Measurements from ENCODE around the gene NBEA. TPM values are rescaled to one million over a fixed set of nuclear protein-coding genes. Genes with fewer than 3 reads are reported as not detected.

The NBEA gene
- total RNA-seq, 1 donor from 2014 or later, result 6.1 TPM

DNA sequence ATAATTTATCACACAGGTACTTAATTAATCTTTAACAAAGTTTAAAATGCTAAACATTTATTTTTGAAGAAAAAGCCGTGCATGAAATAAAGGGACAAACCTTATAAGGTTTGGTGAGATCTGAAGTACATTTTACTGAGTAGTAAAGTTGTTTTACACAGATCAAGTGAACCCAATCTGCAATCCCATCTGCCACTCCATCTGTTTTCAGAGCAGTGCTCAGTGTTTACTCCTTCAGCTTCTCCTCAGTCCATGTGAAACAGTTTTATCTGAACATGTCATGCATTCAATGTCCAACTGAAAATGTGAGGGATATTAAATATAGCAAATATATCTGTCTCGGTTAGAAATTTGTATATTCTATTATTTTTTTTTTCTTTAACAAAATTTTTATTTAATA, 367.6 kb downstream of the NBEA start:
- no peak overlapping the region for H3K4me3 ChIP-seq (ENCODE audit: low read depth, low read length)
- no peaks in the 10 kb centered on the region for H3K36me3 ChIP-seq (ENCODE audit: control insufficient read depth, insufficient read depth, low read length)
- TF ChIP-seq, protein P1, sequence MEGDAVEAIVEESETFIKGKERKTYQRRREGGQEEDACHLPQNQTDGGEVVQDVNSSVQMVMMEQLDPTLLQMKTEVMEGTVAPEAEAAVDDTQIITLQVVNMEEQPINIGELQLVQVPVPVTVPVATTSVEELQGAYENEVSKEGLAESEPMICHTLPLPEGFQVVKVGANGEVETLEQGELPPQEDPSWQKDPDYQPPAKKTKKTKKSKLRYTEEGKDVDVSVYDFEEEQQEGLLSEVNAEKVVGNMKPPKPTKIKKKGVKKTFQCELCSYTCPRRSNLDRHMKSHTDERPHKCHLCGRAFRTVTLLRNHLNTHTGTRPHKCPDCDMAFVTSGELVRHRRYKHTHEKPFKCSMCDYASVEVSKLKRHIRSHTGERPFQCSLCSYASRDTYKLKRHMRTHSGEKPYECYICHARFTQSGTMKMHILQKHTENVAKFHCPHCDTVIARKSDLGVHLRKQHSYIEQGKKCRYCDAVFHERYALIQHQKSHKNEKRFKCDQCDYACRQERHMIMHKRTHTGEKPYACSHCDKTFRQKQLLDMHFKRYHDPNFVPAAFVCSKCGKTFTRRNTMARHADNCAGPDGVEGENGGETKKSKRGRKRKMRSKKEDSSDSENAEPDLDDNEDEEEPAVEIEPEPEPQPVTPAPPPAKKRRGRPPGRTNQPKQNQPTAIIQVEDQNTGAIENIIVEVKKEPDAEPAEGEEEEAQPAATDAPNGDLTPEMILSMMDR (IDR thresholded peaks at IDR 0.05; ENCODE audit: insufficient read depth, low read length, poor library complexity, severe bottlenecking), result no peak
- no peak for DNase-seq (ENCODE audit: low read depth)
- H3K27me3 ChIP-seq (ENCODE audit: control insufficient read depth, insufficient read depth, low read length), result no peaks in the 10 kb centered on the region

DNA sequence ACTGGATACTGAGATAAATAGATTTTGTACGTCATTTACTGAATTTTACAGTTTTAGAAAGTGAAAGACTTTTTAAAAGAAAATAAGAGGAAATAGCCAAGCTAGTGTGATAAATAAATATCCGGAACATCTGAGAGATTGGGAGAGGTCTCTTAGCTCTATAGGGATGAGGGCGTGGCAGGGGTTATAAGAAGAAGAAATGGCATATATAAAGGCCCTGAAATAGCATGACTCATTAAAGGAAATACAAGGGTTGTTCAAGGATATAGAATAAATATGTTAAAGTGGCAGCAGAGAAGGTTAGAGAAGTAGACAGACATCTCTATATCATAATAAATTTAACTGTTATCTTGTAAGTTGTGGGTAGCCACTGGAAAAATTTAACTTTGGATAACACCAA, 390.1 kb downstream of the NBEA start:
- no peaks in the 10 kb centered on the region for H3K27me3 ChIP-seq (ENCODE audit: control insufficient read depth, insufficient read depth, low read length)
- no peak for DNase-seq (ENCODE audit: low read depth)
- H3K4me3 ChIP-seq (ENCODE audit: low read depth, low read length), result no peak overlapping the region
- no peaks in the 10 kb centered on the region for H3K36me3 ChIP-seq (ENCODE audit: control insufficient read depth, insufficient read depth, low read length)
- TF ChIP-seq, protein P1 (IDR thresholded peaks at IDR 0.05; ENCODE audit: insufficient read depth, low read length, poor library complexity, severe bottlenecking), result no peak

DNA sequence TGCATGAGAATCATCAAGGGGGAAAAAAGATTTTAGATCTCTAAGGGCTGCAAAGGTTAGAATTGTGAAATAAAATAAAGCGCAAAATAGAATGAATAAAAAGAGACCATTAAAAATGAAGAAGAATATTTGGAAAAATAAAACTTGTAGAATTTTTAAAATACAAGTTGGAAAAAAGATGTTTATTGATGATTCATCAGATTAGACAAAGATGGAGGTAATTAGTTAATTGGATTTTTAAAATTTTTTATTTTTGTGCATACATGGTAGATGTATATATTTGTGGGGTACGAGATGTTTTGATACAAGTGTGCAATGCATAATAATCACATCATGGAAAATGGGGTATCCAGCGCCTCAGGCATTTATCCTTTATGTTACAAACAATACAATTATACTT, 391.1 kb downstream of the NBEA start:
- H3K4me3 ChIP-seq (ENCODE audit: low read depth, low read length), result no peak overlapping the region
- DNase-seq (ENCODE audit: low read depth), result no peak
- H3K36me3 ChIP-seq (ENCODE audit: control insufficient read depth, insufficient read depth, low read length), result no peaks in the 10 kb centered on the region
- TF ChIP-seq, protein P1 (IDR thresholded peaks at IDR 0.05; ENCODE audit: insufficient read depth, low read length, poor library complexity, severe bottlenecking), result no peak
- H3K27me3 ChIP-seq (ENCODE audit: control insufficient read depth, insufficient read depth, low read length), result no peaks in the 10 kb centered on the region

DNA sequence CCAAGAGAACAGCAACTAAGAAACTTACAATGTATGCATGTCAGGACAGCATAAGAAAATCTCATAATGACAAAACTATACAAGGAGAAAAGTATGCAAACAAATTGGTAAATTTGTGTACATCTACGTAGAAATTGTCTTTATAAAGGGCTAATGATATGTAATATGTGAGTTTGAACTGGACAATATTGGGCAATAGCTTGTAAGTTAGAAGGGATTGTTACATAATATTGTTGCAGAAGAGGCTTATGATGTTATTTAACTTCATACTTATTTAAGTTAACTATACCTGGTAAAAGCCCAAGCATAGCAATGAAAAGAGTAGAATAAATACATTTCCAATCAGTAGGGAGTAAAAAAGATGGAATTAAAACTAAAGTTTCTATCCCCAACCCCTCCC, 400.4 kb downstream of the NBEA start:
- Histone ChIP-seq H3K36me3 (ENCODE audit: control insufficient read depth, insufficient read depth, low read length) (no peaks in the 10 kb centered on the region), H3K27me3 (ENCODE audit: control insufficient read depth, insufficient read depth, low read length) (no peaks in the 10 kb centered on the region), H3K4me3 (ENCODE audit: low read depth, low read length) (no peak overlapping the region)
- no peak for DNase-seq (ENCODE audit: low read depth)
- TF ChIP-seq, protein P1 (IDR thresholded peaks at IDR 0.05; ENCODE audit: insufficient read depth, low read length, poor library complexity, severe bottlenecking), result no peak

DNA sequence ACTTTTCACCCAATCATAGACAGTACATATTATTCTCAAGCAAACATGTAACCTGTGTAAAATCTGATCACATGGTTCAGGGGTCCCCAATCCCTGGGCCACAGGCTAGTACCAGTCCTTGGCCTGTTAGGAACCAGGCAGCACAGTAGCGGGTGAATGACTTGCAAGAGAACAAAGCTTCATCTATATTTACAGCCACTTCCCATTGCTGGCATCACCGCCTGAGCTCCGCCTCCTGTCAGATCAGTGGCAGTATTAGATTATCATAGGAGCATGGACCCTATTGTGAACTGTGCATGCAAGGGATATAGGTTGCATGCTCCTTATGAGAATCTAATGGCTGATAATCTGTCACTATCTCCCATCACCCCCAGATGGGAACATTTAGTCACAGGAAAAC, 401.3 kb downstream of the NBEA start:
- Histone ChIP-seq H3K27me3 (ENCODE audit: control insufficient read depth, insufficient read depth, low read length) (no peaks in the 10 kb centered on the region), H3K4me3 (ENCODE audit: low read depth, low read length) (no peak overlapping the region), H3K36me3 (ENCODE audit: control insufficient read depth, insufficient read depth, low read length) (no peaks in the 10 kb centered on the region)
- DNase-seq (ENCODE audit: low read depth), result no peak
- TF ChIP-seq, protein P1 (IDR thresholded peaks at IDR 0.05; ENCODE audit: insufficient read depth, low read length, poor library complexity, severe bottlenecking), result no peak

DNA sequence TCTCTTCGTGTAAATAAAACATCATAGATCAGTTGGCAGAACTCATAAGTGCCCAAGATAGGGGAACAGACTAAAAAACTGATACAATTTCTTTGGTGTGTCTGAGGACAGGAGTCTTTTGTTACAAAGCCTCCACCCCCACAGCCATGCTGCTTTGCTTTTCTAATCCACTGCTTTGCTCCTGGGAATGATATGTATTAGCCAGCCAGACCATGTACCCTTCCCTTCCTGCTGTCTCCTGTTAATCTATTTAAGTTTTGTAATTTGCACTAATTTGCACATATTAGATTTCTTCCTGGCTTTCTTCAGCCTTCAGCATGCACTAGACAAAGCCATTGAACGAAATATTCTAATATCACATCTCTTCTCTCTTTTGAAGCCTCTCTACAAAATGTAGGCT, 403.9 kb downstream of the NBEA start:
- H3K27me3 ChIP-seq (ENCODE audit: control insufficient read depth, insufficient read depth, low read length), result no peaks in the 10 kb centered on the region

More for the DNA sequence above, 403.9 kb downstream of the NBEA start:
- no peak overlapping the region for H3K4me3 ChIP-seq (ENCODE audit: low read depth, low read length)
- TF ChIP-seq, protein P1 (IDR thresholded peaks at IDR 0.05; ENCODE audit: insufficient read depth, low read length, poor library complexity, severe bottlenecking), result no peak
- H3K36me3 ChIP-seq (ENCODE audit: control insufficient read depth, insufficient read depth, low read length), result no peaks in the 10 kb centered on the region
- no peak for DNase-seq (ENCODE audit: low read depth)

Data from kidney epithelial cell (primary cell).